Activated CD4-positive, alpha-beta T cell treated with anti-CD3 and anti-CD28 coated beads for 36 hours (primary cell): Measurements from ENCODE around the gene CXXC4. TPM values are rescaled to one million over a fixed set of nuclear protein-coding genes. Genes with fewer than 3 reads are reported as not detected.
A peak's percentile ranks its signal among the peaks of the same experiment; 100 is the strongest.

Experiments
- ATAC-seq: fragments of 200-7000 bp; cut with Tn5 transposase; one replicate; pipeline ENCODE4 v1.10.0; 2021; ENCODE audit warnings: mild to moderate bottlenecking, moderate library complexity
- CTCF ChIA-PET: fragments of 350-600 bp; sonication (Branson Sonifier 250); formaldehyde crosslinking; loops from one replicate; lab custom pipeline; 2021; ENCODE audit warnings: antibody characterized with exemption; lab: Charles Lee
- POLR2A ChIA-PET: fragments of 350-600 bp; sonication (Branson Sonifier 250); formaldehyde crosslinking; loops from one replicate; lab custom pipeline; 2021; ENCODE audit warnings: antibody characterized with exemption, inconsistent platforms; lab: Charles Lee
- DNase-seq: peaks from one replicate; pipeline ENCODE4 v3.0.0-alpha.2; 2020
- H3K27ac Mint-ChIP-seq: one replicate; pipeline ENCODE4 v1.8.0; 2021; ENCODE audit warnings: mixed read lengths
- H3K27me3 Mint-ChIP-seq: one replicate; pipeline ENCODE4 v1.8.0; 2021; ENCODE audit warnings: mixed read lengths
- H3K36me3 Mint-ChIP-seq: one replicate; pipeline ENCODE4 v1.8.0; 2021; ENCODE audit warnings: low read depth, mixed read lengths
- H3K4me1 Mint-ChIP-seq: one replicate; pipeline ENCODE4 v1.8.0; 2021; ENCODE audit warnings: mixed read lengths
- H3K4me3 Mint-ChIP-seq: one replicate; pipeline ENCODE4 v1.8.0; 2021; ENCODE audit warnings: mild to moderate bottlenecking, moderate library complexity, mixed read lengths
- H3K9me3 Mint-ChIP-seq: one replicate; pipeline ENCODE4 v1.8.0; 2021; ENCODE audit warnings: low read depth, mixed read lengths
- intact Hi-C, 2 experiments: fragments of 100-400 bp; cut with DNase I in 1 of 2; cut with micrococcal nuclease in 1 of 2; formaldehyde crosslinking; loops; one replicate each; pipeline versions ENCODE4 v1.14.2 to v1.15.1; 2022 to 2024; cut with DNase I, micrococcal nuclease
- total RNA-seq, 2 experiments: library from RNA; stranded (reverse); gene quantifications; one replicate each; pipeline ENCODE4 v1.2.3, GENCODE V29; 2021

Gene CXXC4
- total RNA-seq = not detected

DNA sequence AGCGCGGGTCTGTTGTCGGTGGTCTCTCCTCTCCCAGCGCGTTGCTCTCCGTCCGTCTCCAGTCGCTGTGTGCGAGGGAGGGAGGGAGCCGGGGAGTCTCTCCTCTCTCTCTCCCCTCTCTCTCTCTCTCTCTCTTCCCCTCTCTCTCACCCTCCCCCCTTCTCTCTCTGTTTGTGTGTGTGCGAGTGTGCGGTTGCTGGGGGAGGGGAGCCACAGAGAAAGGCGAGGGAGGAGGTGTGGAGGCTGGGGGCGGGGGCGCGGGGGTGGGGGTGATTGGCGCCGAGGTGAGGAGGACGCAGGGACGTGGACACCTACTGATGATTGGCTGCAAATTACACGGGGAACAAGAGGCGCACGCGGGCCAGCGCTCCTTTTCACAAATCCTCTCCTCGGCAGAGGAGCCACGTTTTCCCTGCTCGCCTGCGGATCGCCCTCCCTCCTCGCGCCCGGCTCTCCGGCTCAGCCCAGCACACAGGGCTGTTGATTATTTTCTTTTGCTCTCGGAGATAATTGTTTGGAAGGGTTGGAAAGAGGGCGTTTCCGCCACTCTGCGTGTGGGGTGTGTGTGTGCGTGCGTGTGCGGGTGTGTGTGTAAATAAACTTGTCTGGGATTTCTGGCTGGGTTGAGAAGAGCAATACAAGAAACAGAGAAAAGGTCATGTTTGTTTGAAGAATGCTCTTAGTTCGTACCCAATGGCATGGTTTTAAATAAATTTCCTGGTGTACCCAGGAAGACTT lies at the start of gene CXXC4:
Gene CXXC4 (minus strand): TSS at position 73 of the 738 bp plus-strand sequence. CDS start 3,092 bp downstream, outside the sequence.
- Mint-ChIP-seq H3K27me3 (peaks cover 56% of the 10 kb centered on the region), H3K27ac (no peak within 1 kb of the TSS), H3K9me3 (peaks cover 2% of the 10 kb centered on the region), H3K36me3 (no peaks in the 10 kb centered on the region), H3K4me1 (peaks cover 29% of the 10 kb centered on the region), H3K4me3 (peak within 1 kb of the TSS; percentile 40)
- DNase-seq (peak; percentile 6), ATAC-seq (peak; percentile 16)
- CTCF ChIA-PET = no interaction called here
- POLR2A ChIA-PET = no interaction called here
- intact Hi-C loops = no loop called here

DNA sequence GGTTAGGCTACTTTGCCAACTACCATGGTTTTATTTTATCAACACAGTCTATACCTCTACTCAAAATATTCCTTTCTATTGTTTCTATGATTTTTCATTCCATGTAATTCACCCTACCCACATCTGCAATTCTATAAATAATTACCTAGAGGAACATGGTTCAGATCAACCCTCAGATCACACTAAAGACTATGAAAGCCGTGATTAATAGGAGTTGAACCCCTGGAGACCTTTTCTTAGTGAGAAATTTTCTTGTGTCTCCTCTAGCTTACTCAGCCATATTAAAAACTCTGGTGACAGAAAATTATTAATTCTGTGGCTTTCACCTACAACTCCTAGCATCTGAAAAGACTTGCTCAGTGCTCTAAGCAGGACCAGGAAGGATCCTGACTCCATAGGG lies 38.5 kb upstream of the CXXC4 start:
- ATAC-seq (no peak), DNase-seq (no peak)
- Mint-ChIP-seq H3K27ac (no peak overlapping the region), H3K4me1 (no peaks in the 10 kb centered on the region), H3K9me3 (no peaks in the 10 kb centered on the region), H3K36me3 (no peaks in the 10 kb centered on the region), H3K4me3 (no peak overlapping the region), H3K27me3 (no peaks in the 10 kb centered on the region)
- intact Hi-C loops = no loop called here
- POLR2A ChIA-PET = interaction anchor here (0.7 kb wide), 1 partner anchor 14 kb away, joined by 5 read pairs; no protein-coding TSS in a partner anchor
- CTCF ChIA-PET = interaction anchor here (0.5 kb wide), 1 partner anchor 328 kb away, joined by 3 read pairs; no protein-coding TSS in a partner anchor

DNA sequence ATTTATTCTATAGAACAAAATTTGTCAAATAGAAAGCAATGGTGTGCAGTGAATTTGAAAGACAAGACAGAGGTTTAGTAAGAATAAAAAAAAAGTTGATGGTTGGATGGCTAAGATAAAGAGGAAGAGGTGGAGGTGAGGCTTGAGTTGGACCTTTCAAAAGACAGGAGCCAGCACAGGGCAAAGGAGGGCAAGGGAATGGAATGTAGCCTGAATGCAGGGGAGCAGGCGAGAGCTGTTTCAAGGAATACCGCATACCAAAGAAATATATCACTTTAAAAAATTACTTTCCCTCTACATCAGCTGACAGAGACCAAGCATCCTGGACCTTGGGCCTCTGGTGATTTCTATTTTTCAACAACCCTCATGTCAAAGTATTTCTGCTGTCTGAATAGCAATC lies 38.0 kb upstream of the CXXC4 start:
- DNase-seq (no peak), ATAC-seq (no peak)
- Mint-ChIP-seq H3K27me3 (no peaks in the 10 kb centered on the region), H3K36me3 (no peaks in the 10 kb centered on the region), H3K4me1 (no peaks in the 10 kb centered on the region), H3K9me3 (no peaks in the 10 kb centered on the region), H3K27ac (no peak overlapping the region), H3K4me3 (no peak overlapping the region)
- intact Hi-C loops = no loop called here
- ChIA-PET POLR2A (no interaction called here), CTCF (interaction anchor here (0.5 kb wide), 1 partner anchor 328 kb away, joined by 3 read pairs; no protein-coding TSS in a partner anchor)

GRCh38 chr4:104531390-104531789 lies 36.7 kb upstream of the CXXC4 start:
- Mint-ChIP-seq H3K27me3 (no peaks in the 10 kb centered on the region), H3K36me3 (no peaks in the 10 kb centered on the region), H3K27ac (no peak overlapping the region), H3K4me3 (no peak overlapping the region), H3K4me1 (no peaks in the 10 kb centered on the region), H3K9me3 (no peaks in the 10 kb centered on the region)
- intact Hi-C loops = no loop called here
- CTCF ChIA-PET = no interaction called here
- ATAC-seq (no peak), DNase-seq (no peak)
- POLR2A ChIA-PET = no interaction called here

- ATAC-seq (no peak), DNase-seq (no peak)
- CTCF ChIA-PET = no interaction called here
- intact Hi-C loops = no loop called here
- H3K4me3 Mint-ChIP-seq = no peak overlapping the region
- no peaks in the 10 kb centered on the region for H3K9me3 Mint-ChIP-seq
- no peaks in the 10 kb centered on the region for H3K27me3 Mint-ChIP-seq
- no peaks in the 10 kb centered on the region for H3K4me1 Mint-ChIP-seq
- H3K27ac Mint-ChIP-seq = no peak overlapping the region
- POLR2A ChIA-PET = no interaction called here
- H3K36me3 Mint-ChIP-seq = no peaks in the 10 kb centered on the region
These were observed 35.7 kb upstream of the CXXC4 start for GRCh38 chr4:104530426-104530825.

GRCh38 chr4:104524591-104524990 lies 29.9 kb upstream of the CXXC4 start:
- Mint-ChIP-seq H3K36me3 (no peaks in the 10 kb centered on the region), H3K27ac (no peak overlapping the region), H3K4me1 (no peaks in the 10 kb centered on the region), H3K27me3 (no peaks in the 10 kb centered on the region), H3K9me3 (no peaks in the 10 kb centered on the region), H3K4me3 (no peak overlapping the region)
- DNase-seq (no peak), ATAC-seq (no peak)
- ChIA-PET POLR2A (no interaction called here), CTCF (no interaction called here)
- intact Hi-C loops = no loop called here

GRCh38 chr4:104524026-104524425 lies 29.3 kb upstream of the CXXC4 start:
- no peak for ATAC-seq
- Mint-ChIP-seq H3K4me3 (no peak overlapping the region), H3K36me3 (no peaks in the 10 kb centered on the region), H3K4me1 (no peaks in the 10 kb centered on the region), H3K27me3 (no peaks in the 10 kb centered on the region), H3K9me3 (peaks cover 2% of the 10 kb centered on the region), H3K27ac (no peak overlapping the region)
- CTCF ChIA-PET = no interaction called here
- no peak for DNase-seq
- POLR2A ChIA-PET = no interaction called here
- intact Hi-C loops = no loop called here

GRCh38 chr4:104519588-104519987 lies 24.9 kb upstream of the CXXC4 start:
- ChIA-PET POLR2A (no interaction called here), CTCF (no interaction called here)
- no peak overlapping the region for H3K27ac Mint-ChIP-seq
- no peak for ATAC-seq
- no peak for DNase-seq
- H3K36me3 Mint-ChIP-seq = no peaks in the 10 kb centered on the region
- H3K27me3 Mint-ChIP-seq = no peaks in the 10 kb centered on the region
- no peak overlapping the region for H3K4me3 Mint-ChIP-seq
- no peaks in the 10 kb centered on the region for H3K4me1 Mint-ChIP-seq
- intact Hi-C loops = no loop called here
- H3K9me3 Mint-ChIP-seq = peaks cover 6% of the 10 kb centered on the region

DNA sequence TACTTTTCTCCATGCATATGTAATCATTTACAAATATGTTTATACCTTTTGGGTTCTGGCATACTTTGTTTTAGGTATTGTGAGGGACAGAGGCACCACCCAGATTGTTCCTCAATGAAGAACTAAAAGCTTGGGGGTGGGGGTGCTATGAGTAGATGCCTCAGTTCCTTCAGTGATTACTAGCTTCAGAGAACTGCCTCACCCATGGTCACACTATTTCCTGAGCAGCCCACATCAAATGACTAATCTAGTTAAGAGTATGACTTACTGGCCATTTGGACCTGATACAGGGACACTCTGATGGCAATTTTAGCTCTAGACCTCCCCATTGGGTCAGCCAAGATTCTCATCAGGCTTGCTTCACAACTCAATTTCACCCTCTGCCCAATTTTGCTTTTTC lies 22.2 kb upstream of the CXXC4 start:
- CTCF ChIA-PET = no interaction called here
- DNase-seq = no peak
- POLR2A ChIA-PET = no interaction called here
- Mint-ChIP-seq H3K27me3 (no peaks in the 10 kb centered on the region), H3K27ac (no peak overlapping the region), H3K4me1 (no peaks in the 10 kb centered on the region), H3K9me3 (peaks cover 6% of the 10 kb centered on the region), H3K4me3 (no peak overlapping the region), H3K36me3 (no peaks in the 10 kb centered on the region)
- no peak for ATAC-seq
- intact Hi-C loops = no loop called here

DNA sequence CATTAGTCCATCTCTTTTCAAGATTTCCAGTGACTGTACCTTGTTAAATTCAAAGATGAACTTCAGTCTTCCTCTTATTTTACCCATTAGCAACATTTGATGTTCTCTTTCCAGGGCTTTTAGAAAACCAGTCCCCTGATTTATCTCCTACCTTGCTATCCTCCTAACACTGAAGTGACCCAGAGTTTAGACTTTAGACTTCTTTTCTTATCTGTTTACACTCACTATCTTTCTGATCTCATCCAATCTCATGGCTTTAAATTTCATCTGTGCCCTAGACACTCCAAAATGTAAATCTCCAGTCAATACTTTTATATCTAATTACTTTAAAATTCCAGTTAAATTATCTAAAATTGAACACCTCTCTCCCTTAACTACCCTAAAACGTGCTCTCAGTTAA lies 13.5 kb upstream of the CXXC4 start:
- H3K27ac Mint-ChIP-seq = no peak overlapping the region
- DNase-seq (no peak), ATAC-seq (no peak)
- no peaks in the 10 kb centered on the region for H3K4me1 Mint-ChIP-seq
- no peaks in the 10 kb centered on the region for H3K9me3 Mint-ChIP-seq
- CTCF ChIA-PET = no interaction called here
- H3K4me3 Mint-ChIP-seq = no peak overlapping the region
- peaks cover 2% of the 10 kb centered on the region for H3K27me3 Mint-ChIP-seq
- no peaks in the 10 kb centered on the region for H3K36me3 Mint-ChIP-seq
- POLR2A ChIA-PET = interaction anchor here (0.7 kb wide), 1 partner anchor 138 kb away, joined by 3 read pairs; no protein-coding TSS in a partner anchor
- intact Hi-C loops = no loop called here

DNA sequence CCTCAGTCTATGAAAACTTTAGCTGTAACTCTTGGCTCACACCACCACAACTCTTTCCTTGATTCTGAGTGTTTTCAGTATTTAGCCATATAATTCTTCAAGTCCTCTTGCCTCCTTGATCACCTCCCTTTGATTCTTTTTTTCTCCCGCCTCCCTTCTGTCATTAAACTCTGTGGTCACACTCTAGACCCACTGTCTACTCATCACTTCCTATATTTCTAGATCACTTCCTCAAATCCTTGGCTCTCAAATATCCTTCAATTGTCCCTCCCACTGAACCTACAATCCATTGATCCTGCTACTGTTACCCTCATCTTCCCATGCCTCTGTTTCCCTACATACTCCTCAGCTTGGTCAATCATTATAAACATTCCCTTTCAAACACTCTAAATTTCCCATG lies 12.4 kb upstream of the CXXC4 start:
- H3K36me3 Mint-ChIP-seq = no peaks in the 10 kb centered on the region
- H3K9me3 Mint-ChIP-seq = no peaks in the 10 kb centered on the region
- H3K4me3 Mint-ChIP-seq = no peak overlapping the region
- CTCF ChIA-PET = interaction anchor here (1.2 kb wide), 1 partner anchor 9 kb away, joined by 3 read pairs; no protein-coding TSS in a partner anchor
- H3K27ac Mint-ChIP-seq = no peak overlapping the region
- DNase-seq (no peak), ATAC-seq (no peak)
- POLR2A ChIA-PET = no interaction called here
- peaks cover 2% of the 10 kb centered on the region for H3K27me3 Mint-ChIP-seq
- intact Hi-C loops = no loop called here
- no peaks in the 10 kb centered on the region for H3K4me1 Mint-ChIP-seq

DNA sequence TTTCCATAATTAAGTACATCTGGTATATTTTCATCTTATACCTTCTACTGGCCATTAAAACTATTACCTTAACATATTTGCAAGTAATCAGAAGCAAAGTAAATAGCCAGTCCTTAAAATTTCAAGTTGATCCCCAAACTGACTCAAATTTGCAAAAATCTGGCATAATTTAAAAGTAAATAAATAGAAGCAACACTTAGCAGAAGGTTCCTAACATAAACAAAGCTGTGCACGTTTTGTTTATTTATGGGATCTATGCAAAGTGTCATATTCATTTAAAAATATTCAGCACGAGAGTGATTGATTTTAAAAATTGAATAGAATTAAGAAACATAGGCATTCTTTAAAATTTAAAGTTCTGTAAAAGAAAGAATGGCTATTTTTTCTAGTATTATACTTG lies 9.8 kb upstream of the CXXC4 start:
- CTCF ChIA-PET = no interaction called here
- Mint-ChIP-seq H3K9me3 (no peaks in the 10 kb centered on the region), H3K36me3 (no peaks in the 10 kb centered on the region), H3K27ac (no peak overlapping the region), H3K4me3 (no peak overlapping the region), H3K4me1 (no peaks in the 10 kb centered on the region), H3K27me3 (peaks cover 7% of the 10 kb centered on the region)
- DNase-seq (no peak), ATAC-seq (no peak)
- POLR2A ChIA-PET = no interaction called here
- intact Hi-C loops = no loop called here
